Astrocyte (in vitro differentiated cells and primary cell): Measurements from ENCODE around the gene TMEM259. TPM values are rescaled to one million over a fixed set of nuclear protein-coding genes. Genes with fewer than 3 reads are reported as not detected.
A peak's percentile ranks its signal among the peaks of the same experiment; 100 is the strongest.

Source experiments
- DNase-seq: peaks from one replicate; pipeline ENCODE4 v3.0.0-alpha.2; 2010; ENCODE audit warnings: low read depth
- FAIRE-seq: peaks from 2 replicates; lab custom pipeline; 2011; peaks lifted over from hg19 to GRCh38; lab: Jason Lieb, UNC
- H2AFZ ChIP-seq: 2 replicates; pipeline ENCODE4 v1.6.0; 2012; ENCODE audit warnings: low read depth, low read length, inconsistent platforms
- H3K27ac ChIP-seq: 2 replicates; pipeline ENCODE4 v1.5.1; 2011; ENCODE audit warnings: low read depth, low read length, inconsistent platforms
- H3K27me3 ChIP-seq: 2 replicates; pipeline ENCODE4 v1.6.0; 2011; ENCODE audit warnings: low read length, inconsistent platforms; ENCODE audit not compliant: insufficient read depth
- H3K36me3 ChIP-seq: 2 replicates; pipeline ENCODE4 v1.5.1; 2011; ENCODE audit warnings: low read length, inconsistent platforms; ENCODE audit not compliant: insufficient read depth
- H3K4me1 ChIP-seq: 2 replicates; pipeline ENCODE4 v1.5.1; 2011; ENCODE audit warnings: low read length, inconsistent platforms; ENCODE audit not compliant: insufficient read depth
- H3K4me2 ChIP-seq: 2 replicates; pipeline ENCODE4 v1.6.0; 2012; ENCODE audit warnings: low read length, inconsistent platforms
- H3K4me3 ChIP-seq: 2 replicates; pipeline ENCODE4 v1.5.1; 2011; ENCODE audit warnings: low read depth, mild to moderate bottlenecking, low read length, inconsistent platforms; ENCODE audit not compliant: insufficient read depth
- H3K79me2 ChIP-seq: 2 replicates; pipeline ENCODE4 v1.6.0; 2012; ENCODE audit warnings: mild to moderate bottlenecking, low read length, inconsistent platforms; ENCODE audit not compliant: insufficient read depth
- H3K9ac ChIP-seq: 2 replicates; pipeline ENCODE4 v1.6.0; 2012; ENCODE audit warnings: mild to moderate bottlenecking, low read length, inconsistent platforms
- H3K9me3 ChIP-seq: 2 replicates; pipeline ENCODE4 v1.5.1; 2012; ENCODE audit warnings: low read depth, mild to moderate bottlenecking, low read length, inconsistent platforms; ENCODE audit not compliant: insufficient read depth
- H4K20me1 ChIP-seq: 2 replicates; pipeline ENCODE4 v1.6.0; 2012; ENCODE audit warnings: low read length, inconsistent platforms; ENCODE audit not compliant: insufficient read depth
- H3K27ac Mint-ChIP-seq: one replicate; pipeline ENCODE4 v1.8.0; 2021; ENCODE audit warnings: mild to moderate bottlenecking, mixed read lengths; ENCODE audit not compliant: unreplicated experiment
- H3K27me3 Mint-ChIP-seq: one replicate; pipeline ENCODE4 v1.8.0; 2021; ENCODE audit warnings: low read depth, mixed read lengths; ENCODE audit not compliant: unreplicated experiment
- H3K36me3 Mint-ChIP-seq: one replicate; pipeline ENCODE4 v1.8.0; 2021; ENCODE audit warnings: low read depth, mixed read lengths; ENCODE audit not compliant: unreplicated experiment
- H3K4me1 Mint-ChIP-seq: one replicate; pipeline ENCODE4 v1.8.0; 2021; ENCODE audit warnings: low read depth, mixed read lengths; ENCODE audit not compliant: unreplicated experiment
- H3K4me3 Mint-ChIP-seq: one replicate; pipeline ENCODE4 v1.8.0; 2021; ENCODE audit warnings: mild to moderate bottlenecking, moderate library complexity, mixed read lengths; ENCODE audit not compliant: unreplicated experiment
- H3K9me3 Mint-ChIP-seq: one replicate; pipeline ENCODE4 v1.8.0; 2021; ENCODE audit warnings: mild to moderate bottlenecking, mixed read lengths; ENCODE audit not compliant: unreplicated experiment
- EZH2 ChIP-seq: IDR thresholded peaks from 2 replicates; pipeline ENCODE4 v1.6.1; 2012; ENCODE audit warnings: mild to moderate bottlenecking, low read length, inconsistent platforms; ENCODE audit not compliant: insufficient read depth
- total RNA-seq: library from RNA; stranded (reverse); gene quantifications from 2 replicates; pipeline ENCODE4 v1.2.1, GENCODE V29; 2021
- TF ChIP-seq, protein P1 (sequence below): IDR thresholded peaks from 2 replicates; pipeline ENCODE4 v1.5.1; 2011; ENCODE audit warnings: low read depth, mild to moderate bottlenecking, inconsistent platforms, low read length, moderate library complexity; ENCODE audit not compliant: insufficient read depth

The TMEM259 gene
- total RNA-seq, 1 donor from 2014 or later: 155 TPM

DNA sequence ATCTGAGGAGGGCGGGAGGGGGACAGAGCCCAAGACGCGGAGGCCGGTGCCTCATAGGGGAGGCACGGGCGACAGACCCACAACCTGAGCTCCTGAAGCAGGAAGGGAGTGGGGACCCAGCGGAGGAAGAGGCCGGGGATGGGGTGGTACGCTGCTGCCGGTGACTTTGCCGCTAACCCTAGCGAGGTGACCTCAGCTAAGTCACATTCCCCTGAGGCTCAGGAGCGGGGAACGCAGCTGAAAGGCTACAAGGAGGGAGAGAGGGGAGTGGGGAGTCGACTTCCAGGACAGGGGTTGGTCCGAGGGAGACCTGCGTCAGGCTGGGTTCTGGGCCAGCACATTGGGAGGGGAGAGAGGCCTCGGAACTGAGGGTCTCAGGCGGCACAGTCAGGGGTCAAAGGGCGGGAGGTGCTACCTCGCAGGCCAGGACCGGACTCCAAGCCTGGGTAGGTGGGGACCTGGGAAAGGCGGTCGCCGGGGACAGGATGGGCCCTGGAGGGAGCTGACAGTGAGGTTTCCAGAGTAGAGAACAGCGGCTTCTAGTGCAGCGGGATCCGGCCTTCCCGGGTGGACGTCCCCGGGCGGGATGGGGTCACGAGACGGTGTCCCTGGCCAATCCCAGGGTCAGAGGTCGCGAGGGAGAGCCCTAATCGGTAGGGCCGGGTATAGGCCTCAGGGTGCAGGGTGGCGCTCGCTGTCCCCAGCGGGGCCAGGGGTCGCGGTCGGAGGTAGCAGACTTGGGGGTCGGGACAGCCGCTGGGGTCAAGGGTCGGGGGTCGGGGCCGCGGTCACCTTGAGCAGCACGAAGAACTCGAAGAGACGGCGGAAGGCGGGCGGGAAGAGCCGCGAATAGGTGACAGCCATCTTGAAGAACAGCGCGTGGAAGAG is 699 bp downstream of the TMEM259 start:
- H3K4me1 ChIP-seq: peaks cover 34% of the 10 kb centered on the region
- peaks cover 58% of the 10 kb centered on the region for H3K79me2 ChIP-seq
- no peak for TF ChIP-seq EZH2
- TF ChIP-seq, protein P1, sequence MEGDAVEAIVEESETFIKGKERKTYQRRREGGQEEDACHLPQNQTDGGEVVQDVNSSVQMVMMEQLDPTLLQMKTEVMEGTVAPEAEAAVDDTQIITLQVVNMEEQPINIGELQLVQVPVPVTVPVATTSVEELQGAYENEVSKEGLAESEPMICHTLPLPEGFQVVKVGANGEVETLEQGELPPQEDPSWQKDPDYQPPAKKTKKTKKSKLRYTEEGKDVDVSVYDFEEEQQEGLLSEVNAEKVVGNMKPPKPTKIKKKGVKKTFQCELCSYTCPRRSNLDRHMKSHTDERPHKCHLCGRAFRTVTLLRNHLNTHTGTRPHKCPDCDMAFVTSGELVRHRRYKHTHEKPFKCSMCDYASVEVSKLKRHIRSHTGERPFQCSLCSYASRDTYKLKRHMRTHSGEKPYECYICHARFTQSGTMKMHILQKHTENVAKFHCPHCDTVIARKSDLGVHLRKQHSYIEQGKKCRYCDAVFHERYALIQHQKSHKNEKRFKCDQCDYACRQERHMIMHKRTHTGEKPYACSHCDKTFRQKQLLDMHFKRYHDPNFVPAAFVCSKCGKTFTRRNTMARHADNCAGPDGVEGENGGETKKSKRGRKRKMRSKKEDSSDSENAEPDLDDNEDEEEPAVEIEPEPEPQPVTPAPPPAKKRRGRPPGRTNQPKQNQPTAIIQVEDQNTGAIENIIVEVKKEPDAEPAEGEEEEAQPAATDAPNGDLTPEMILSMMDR: no peak
- peak overlapping the region; percentile 95 for H3K4me3 Mint-ChIP-seq
- H3K36me3 Mint-ChIP-seq: no peaks in the 10 kb centered on the region
- FAIRE-seq (no peak), DNase-seq (no peak)
- peaks cover 54% of the 10 kb centered on the region for H4K20me1 ChIP-seq
- H3K9me3 Mint-ChIP-seq: no peaks in the 10 kb centered on the region
- peak overlapping the region; percentile 96 for H3K27ac ChIP-seq
- peak overlapping the region; percentile 83 for H3K4me3 ChIP-seq
- peak overlapping the region; percentile 100 for H3K4me2 ChIP-seq
- no peaks in the 10 kb centered on the region for H3K27me3 Mint-ChIP-seq
- peaks cover 23% of the 10 kb centered on the region for H3K4me1 Mint-ChIP-seq
- no peaks in the 10 kb centered on the region for H3K9me3 ChIP-seq
- peak overlapping the region; percentile 86 for H3K27ac Mint-ChIP-seq
- H3K9ac ChIP-seq: peak overlapping the region; percentile 92
- no peaks in the 10 kb centered on the region for H3K36me3 ChIP-seq
- H2AFZ ChIP-seq: no peak overlapping the region
- H3K27me3 ChIP-seq: no peaks in the 10 kb centered on the region

DNA sequence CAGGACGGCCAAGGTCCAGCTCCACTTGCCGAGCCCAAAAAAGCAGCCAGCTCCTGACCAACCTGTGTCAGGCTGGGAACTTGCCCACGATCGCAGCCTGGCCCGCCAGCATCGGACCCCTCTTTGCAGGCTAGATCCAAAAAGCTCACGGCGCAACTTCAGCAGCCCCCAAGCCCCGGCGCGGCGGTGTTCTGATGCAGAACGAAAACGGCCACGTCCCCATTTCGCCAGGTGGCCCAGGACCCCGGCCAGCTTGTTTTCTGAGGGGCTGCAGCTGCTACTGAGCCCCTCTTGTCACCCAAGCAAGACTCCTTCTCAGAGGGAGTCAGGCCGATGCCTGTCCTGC is 1.3 kb downstream of the TMEM259 start:
- H3K79me2 ChIP-seq: peaks cover 64% of the 10 kb centered on the region
- no peak overlapping the region for H2AFZ ChIP-seq
- Mint-ChIP-seq H3K9me3 (no peaks in the 10 kb centered on the region), H3K36me3 (no peaks in the 10 kb centered on the region), H3K27me3 (no peaks in the 10 kb centered on the region), H3K27ac (peak overlapping the region; percentile 86), H3K4me1 (peaks cover 22% of the 10 kb centered on the region), H3K4me3 (peak overlapping the region; percentile 95)
- peak overlapping the region; percentile 83 for H3K4me3 ChIP-seq
- no peaks in the 10 kb centered on the region for H3K27me3 ChIP-seq
- no peaks in the 10 kb centered on the region for H3K36me3 ChIP-seq
- H3K9ac ChIP-seq: peak overlapping the region; percentile 92
- no peaks in the 10 kb centered on the region for H3K9me3 ChIP-seq
- TF ChIP-seq EZH2: no peak
- TF ChIP-seq, protein P1: no peak
- peak overlapping the region; percentile 100 for H3K4me2 ChIP-seq
- peaks cover 34% of the 10 kb centered on the region for H3K4me1 ChIP-seq
- no peak for FAIRE-seq
- no peak overlapping the region for H3K27ac ChIP-seq
- no peak for DNase-seq
- peaks cover 60% of the 10 kb centered on the region for H4K20me1 ChIP-seq
